HG03521 (cell line): Measurements from ENCODE around the gene RAB13.
"Not testable (repeated sequence)": the region's sequence is repeated elsewhere in the genome, so short reads cannot be mapped to it uniquely, and the experiment has no call there.

Experiments used
- ATAC-seq: cut with Tn5 transposase; IDR thresholded peaks from one replicate; pipeline ENCODE4 v1.9.1; 2021; ENCODE audit warnings: mild to moderate bottlenecking, moderate library complexity; ENCODE audit not compliant: unreplicated experiment

The RAB13 gene

DNA sequence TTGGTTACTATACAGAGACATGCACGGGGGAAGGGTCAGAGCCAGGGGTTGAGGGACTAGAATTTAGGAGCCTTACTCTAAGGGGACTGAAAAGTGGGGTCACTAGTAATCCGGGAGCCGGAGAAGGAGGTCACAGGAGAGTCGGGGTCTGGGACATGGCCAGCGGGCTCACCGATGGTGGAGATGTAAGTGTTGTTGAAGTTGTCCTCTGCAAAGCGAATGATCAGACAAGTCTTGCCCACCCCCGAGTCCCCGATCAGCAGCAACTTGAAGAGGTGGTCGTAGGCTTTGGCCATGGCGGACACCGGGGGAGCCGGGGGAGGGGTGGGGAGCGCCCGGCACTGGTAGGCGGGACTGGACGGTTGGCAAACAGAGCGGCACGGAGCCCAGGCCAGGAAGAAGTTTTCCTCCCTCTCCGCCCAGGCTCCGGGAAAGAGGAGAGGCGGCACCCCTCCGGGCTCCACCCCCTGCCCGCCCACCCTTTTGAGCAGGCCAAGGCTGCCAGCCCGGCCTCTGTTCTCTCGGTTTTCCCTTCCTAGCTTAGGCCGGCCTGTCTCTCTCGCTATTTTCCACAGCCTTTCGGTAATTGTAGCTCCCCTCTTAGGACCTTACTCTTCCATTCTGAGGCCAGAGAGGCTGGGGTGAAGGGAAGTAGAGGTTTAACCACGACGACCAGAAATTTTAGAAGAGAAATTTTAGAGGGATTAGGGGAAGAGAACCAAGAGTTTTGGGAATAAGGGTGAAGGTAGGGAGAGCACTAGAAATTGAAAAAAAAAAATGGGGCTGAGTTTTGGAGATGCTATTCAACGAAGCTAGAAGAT, at the start of gene RAB13:
TSS of gene RAB13 (minus strand) at position 399 of the 821 bp plus-strand sequence. CDS start at position 296, 103 bp downstream.
- ATAC-seq, result no peak

DNA sequence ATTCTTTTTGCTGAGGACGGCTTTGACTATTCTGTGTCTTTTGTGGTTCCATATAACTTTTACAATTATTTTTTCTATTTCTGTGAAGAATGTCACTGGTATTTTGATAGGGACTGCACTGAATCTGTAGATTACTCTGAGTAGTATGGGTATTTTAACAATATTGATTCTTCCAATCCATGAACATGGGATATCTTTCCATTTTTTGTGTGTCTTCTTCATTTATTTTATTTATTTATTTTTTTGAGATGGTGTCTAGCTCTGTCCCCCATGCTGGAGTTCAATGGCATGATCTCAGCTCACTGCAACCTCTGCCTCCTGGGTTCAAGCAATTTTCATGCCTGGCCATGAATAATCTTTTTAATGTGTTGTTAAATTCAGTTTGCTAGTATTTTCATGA, 47.6 kb upstream of the RAB13 start:
- ATAC-seq, result not testable (repeated sequence)

DNA sequence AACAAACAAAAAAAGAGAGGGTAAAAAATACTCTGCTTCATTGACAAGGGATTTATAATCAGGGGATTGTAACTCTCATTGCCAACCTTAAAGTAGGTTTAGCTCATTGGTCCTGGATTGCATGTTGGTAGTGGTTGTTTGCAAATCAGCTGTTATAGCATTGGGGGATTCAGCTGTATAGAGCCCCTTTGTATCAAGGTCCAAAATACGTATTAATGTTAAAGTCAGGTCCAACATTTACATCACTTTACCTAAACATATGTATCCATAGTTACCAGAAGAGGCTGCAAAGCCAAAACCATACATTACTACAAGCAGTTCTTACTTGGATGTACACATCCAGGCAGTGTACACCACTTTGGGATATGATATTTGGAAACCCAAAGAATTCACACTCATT, 33.8 kb upstream of the RAB13 start:
- ATAC-seq, result no peak

GRCh38 chr1:154019269-154019668, 33.1 kb upstream of the RAB13 start:
- ATAC-seq, result no peak

- no peak for ATAC-seq
Observed at GRCh38 chr1:154014154-154014907, 28.2 kb upstream of the RAB13 start.

- not testable (repeated sequence) for ATAC-seq
Observed at GRCh38 chr1:154012543-154012942, 26.4 kb upstream of the RAB13 start.

DNA sequence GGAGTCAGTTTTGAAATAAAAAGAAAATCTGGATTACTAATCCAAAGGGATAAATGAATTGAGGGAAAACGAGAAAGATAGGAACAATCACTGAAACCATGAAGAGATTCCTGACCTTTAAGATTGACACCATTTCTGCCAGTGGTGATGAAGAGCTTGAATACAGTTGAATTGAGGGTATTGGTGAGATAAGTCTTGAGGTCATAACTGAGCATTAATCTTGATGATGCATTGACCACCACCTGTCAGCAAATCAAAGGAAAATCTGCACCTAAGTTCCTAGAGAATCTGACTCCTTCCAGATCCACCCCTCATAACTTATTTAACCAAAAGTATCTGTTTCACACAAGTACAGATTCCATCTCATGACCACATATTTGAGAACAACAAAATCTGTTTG, 26.0 kb upstream of the RAB13 start:
- ATAC-seq, result no peak

GRCh38 chr1:154006136-154006535, 20.0 kb upstream of the RAB13 start:
- ATAC-seq, result no peak

DNA sequence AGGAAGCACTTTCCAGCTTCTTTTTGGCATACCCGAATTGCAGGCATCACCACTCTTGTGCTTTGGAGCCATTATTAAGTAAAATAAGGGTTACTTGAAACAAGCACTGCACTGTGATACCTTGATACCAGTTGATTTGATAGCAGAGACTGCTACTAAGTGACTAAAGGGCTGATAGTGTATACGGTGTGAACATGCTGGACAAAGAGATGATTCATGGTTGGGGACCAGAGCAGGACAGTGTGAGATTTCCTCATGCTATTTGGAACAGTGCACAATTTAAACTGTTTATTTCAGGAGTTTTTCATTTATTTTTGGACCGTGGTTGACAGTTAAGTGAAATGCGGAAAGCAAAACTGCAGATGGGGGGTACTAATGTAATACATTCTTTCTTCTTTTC, 14.3 kb upstream of the RAB13 start:
- ATAC-seq, result no peak

GRCh38 chr1:153996882-153997281, 10.7 kb upstream of the RAB13 start:
- ATAC-seq, result not testable (repeated sequence)

GRCh38 chr1:153995640-153996039, 9.5 kb upstream of the RAB13 start:
- no peak for ATAC-seq

DNA sequence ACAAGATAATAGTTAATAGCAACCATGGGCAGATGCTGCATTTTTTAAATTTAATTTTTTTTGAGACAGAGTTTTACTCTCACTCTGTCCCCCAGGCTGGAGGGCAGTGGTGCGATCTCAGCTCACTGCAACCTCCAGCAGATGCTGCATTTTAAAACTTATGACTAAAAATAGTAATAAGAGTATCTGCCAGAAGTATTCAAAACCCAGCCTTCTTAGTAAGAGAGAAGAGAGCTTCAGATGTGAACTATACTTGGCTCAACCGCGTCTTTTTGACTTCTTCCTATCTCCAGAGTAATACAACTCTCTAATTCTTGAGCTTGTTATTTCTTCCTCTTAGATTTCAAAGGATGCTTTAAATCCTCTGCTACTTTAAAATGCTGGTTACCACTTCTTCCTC, 9.1 kb upstream of the RAB13 start:
- ATAC-seq, result no peak

DNA sequence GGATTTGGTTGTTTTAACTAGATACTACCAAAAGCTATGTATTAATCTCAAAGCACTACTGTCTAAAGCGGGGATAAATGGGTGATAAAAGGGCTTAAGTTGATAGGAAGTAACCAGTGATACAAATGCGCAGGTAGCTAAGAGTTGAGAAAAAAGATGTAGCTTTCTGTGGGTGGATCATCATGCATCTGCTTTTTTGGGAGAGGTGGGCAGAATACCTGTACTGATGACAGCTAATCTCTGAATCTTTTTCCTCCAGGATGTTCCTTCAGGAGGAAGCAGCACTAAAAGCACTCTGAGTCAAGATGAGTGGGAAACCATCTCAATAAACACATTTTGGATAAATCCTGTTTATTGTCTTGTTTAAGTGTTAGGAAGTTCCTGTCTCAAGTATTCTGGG, 5.7 kb upstream of the RAB13 start:
- ATAC-seq, result no peak

- no peak for ATAC-seq
Observed at GRCh38 chr1:153991151-153991630, 5.1 kb upstream of the RAB13 start.

DNA sequence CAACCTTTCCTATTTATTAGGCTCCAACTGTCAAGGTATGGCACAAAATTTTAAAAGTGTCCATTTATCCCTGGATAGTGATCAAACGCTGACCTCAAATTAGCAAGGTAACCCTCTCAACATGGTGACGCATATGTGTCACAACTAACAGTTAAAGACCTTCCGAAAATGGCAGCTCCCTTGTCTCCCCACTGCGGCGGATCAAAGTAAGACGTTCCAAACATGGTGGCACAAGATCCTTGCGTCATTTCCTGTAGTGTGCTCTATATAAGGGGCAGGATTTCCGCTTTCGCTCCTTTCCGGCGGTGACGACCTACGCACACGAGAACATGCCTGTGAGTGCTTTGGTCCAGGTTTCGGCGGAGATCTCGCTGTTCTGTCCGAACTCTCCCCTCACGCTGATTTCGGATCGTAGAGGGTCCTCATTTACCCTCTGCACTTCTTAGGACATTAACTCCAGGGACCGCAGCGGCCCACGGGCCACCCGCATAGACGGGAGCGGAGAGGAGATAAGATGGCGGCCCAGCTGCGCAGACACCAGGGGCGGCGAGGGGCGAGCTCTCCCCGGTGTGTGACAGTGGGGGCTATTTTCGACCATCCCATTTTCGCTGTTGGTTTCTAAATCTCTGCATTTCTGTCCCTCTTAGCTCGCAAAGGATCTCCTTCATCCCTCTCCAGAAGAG, 4.5 kb upstream of the RAB13 start, which contains the start of gene RPS27:
TSS of gene RPS27 (plus strand) at position 295 of the 683 bp plus-strand sequence. CDS start at position 330, 35 bp downstream.
- peak; percentile 74 for ATAC-seq

DNA sequence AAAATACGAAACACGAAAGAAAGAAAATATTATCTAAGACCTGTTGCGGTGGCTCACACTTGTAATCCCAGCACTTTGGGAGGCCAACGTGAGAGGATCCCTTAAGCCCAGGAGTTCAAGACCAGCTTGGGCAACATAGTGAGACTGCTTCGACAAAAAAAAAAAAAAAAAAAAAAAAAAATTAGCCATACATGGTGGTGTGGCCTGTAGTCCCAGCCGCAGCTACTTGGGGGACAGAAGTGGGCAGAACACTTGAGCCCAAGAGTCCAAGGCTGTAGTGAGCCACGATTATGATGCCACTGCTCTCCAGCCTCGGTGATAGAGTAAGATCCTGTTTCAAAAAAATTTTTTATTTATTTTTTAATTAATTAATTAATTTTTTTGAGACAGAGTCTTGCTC, 1.5 kb upstream of the RAB13 start:
- no peak for ATAC-seq

- no peak for ATAC-seq
Observed at GRCh38 chr1:153985341-153985912, 712 bp downstream of the RAB13 start.

DNA sequence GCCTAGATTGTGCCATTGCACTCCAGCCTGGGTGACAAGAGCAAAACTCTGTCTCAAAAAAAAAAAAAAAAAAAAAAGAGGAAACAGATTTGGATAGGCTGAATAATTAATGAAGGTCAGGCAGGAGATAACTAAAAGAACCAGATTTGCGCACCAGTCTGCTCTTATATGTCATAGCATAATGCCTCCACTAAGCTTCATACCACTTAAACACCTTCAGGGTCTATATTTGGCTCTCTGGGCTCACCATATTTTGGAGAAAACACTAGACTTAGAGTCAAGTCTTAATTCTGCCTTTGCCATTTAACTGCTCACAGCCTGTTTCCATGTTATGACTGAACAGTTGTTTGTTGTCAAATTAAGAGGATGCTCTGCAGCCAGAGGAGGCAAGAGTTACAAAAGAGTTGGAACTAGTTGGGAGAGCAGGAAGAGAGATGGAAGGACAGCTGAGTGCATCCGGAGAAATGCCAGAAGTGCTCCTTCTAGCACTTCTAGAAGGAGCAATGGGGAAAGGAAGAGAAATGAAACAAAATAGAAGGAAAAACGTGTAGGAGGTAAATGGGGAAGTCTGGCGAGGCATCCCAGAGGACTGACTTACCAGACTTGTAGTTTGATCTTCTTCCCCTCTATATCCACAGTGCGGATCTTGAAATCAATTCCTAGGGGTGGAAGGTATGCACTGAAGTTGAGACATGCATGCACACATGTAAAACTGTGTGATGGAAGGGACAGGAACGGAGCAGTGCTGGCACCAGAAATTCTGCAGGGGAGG, 1.8 kb downstream of the RAB13 start:
- no peak for ATAC-seq

DNA sequence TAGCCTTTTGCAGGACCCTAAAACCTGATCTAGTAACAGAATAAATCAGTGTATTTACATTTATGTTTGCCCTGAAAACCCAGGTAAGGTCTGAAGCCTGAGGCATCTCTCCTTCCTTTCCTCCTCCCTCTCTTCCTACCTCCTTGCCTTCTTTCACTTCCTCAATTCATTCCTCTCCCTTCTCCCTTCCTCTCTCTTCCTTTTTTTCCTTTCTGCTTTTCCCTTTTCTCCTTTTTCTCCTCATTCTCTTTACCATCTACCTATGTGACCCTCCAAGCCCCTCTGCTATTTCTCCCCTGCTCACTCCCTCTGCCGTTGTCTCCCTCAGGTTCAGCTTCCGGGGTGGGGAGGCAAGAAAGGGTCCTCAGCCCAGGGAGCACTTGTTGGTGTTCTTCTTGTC, 4.4 kb downstream of the RAB13 start:
- ATAC-seq, result not testable (repeated sequence)

DNA sequence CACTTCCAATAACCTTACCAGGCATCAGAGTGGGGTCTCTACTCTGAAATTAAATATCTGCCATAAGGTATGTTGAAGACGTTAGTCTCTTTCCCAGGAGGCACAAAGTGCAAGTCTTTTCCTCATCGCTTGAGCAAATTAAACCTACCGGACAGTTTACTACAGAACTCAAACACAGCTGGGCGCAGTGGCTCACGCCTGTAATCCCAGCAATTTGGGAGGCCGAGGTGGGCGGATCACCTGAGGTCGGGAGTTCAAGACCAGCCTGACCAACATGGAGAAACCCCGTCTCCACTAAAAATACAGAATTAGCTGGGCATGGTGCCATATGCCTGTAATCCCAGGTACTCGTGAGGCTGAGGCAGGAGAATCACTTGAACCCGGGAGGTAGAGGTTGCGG, 7.0 kb downstream of the RAB13 start:
- not testable (repeated sequence) for ATAC-seq
